GM23338 (cell line): ENCODE measurements around the gene YPEL1. TPM values are rescaled to one million over a fixed set of nuclear protein-coding genes. Genes with fewer than 3 reads are reported as not detected.

Experiments used
- ATAC-seq: fragments of 200-7000 bp; cut with Tn5 transposase; 3 replicates; pipeline ENCODE4 v1.9.1; 2020
- DNase-seq: peaks from one replicate; pipeline ENCODE4 v3.0.0-alpha.2; 2015; ENCODE audit warnings: low spot score
- H2AFZ ChIP-seq: fragments of 200-600 bp; sonication (generic); 2 replicates; pipeline ENCODE4 v1.8.0; 2016; ENCODE audit warnings: antibody characterized with exemption, mild to moderate bottlenecking, moderate library complexity
- H3F3A ChIP-seq: fragments of 200-600 bp; sonication (generic); replicated peaks from 2 replicates; pipeline ENCODE4 v1.8.0; 2017; ENCODE audit warnings: antibody characterized with exemption, mixed run types, low read depth
- H3K27ac ChIP-seq: fragments of 200-600 bp; sonication (generic); 2 replicates; pipeline ENCODE4 v1.6.1; 2016; ENCODE audit warnings: low read depth
- H3K27me3 ChIP-seq: fragments of 200-600 bp; sonication (generic); 2 replicates; pipeline ENCODE4 v1.8.0; 2016; ENCODE audit warnings: mild to moderate bottlenecking, mixed run types, moderate library complexity; ENCODE audit not compliant: insufficient read depth
- H3K36me3 ChIP-seq: fragments of 200-600 bp; sonication (generic); 2 replicates; pipeline ENCODE4 v1.8.0; 2016; ENCODE audit warnings: mild to moderate bottlenecking; ENCODE audit not compliant: insufficient read depth
- H3K4me1 ChIP-seq: fragments of 200-600 bp; sonication (generic); 2 replicates; pipeline ENCODE4 v1.8.0; 2016; ENCODE audit warnings: mild to moderate bottlenecking, moderate library complexity; ENCODE audit not compliant: insufficient read depth
- H3K4me2 ChIP-seq: fragments of 200-600 bp; sonication (generic); 2 replicates; pipeline ENCODE4 v1.7.1; 2017; ENCODE audit warnings: mixed run types
- H3K4me3 ChIP-seq: fragments of 200-600 bp; sonication (generic); 2 replicates; pipeline ENCODE4 v1.6.1; 2016; ENCODE audit warnings: mixed run types
- H3K79me2 ChIP-seq: fragments of 200-600 bp; sonication (generic); replicated peaks from 2 replicates; pipeline ENCODE4 v1.8.0; 2017; ENCODE audit warnings: mild to moderate bottlenecking; ENCODE audit not compliant: insufficient read depth
- H3K9me2 ChIP-seq: fragments of 200-600 bp; sonication (generic); 2 replicates; pipeline ENCODE4 v1.8.0; 2017; ENCODE audit not compliant: insufficient read depth
- H4K20me1 ChIP-seq: fragments of 200-600 bp; sonication (generic); replicated peaks from 2 replicates; pipeline ENCODE4 v1.8.0; 2017; ENCODE audit warnings: mild to moderate bottlenecking; ENCODE audit not compliant: insufficient read depth
- H3K27ac Mint-ChIP-seq: 2 replicates; pipeline ENCODE4 v1.8.0; 2020; ENCODE audit warnings: inconsistent platforms, mild to moderate bottlenecking, moderate library complexity, mixed read lengths
- H3K27me3 Mint-ChIP-seq: 3 replicates; pipeline ENCODE4 v1.8.0; 2022; ENCODE audit warnings: low read depth, mild to moderate bottlenecking, moderate library complexity, mixed read lengths, inconsistent platforms; ENCODE audit not compliant: insufficient read depth, poor library complexity
- H3K36me3 Mint-ChIP-seq: 3 replicates; pipeline ENCODE4 v1.8.0; 2021; ENCODE audit warnings: low read depth, mild to moderate bottlenecking, inconsistent platforms, moderate library complexity, mixed read lengths
- H3K4me1 Mint-ChIP-seq: 3 replicates; pipeline ENCODE4 v1.8.0; 2020; ENCODE audit warnings: mild to moderate bottlenecking, inconsistent platforms, mixed read lengths
- H3K4me3 Mint-ChIP-seq: 3 replicates; pipeline ENCODE4 v1.8.0; 2021; ENCODE audit warnings: moderate library complexity, mild to moderate bottlenecking, inconsistent platforms, mixed read lengths
- H3K9me3 Mint-ChIP-seq: 3 replicates; pipeline ENCODE4 v1.8.0; 2020; ENCODE audit warnings: moderate library complexity, mild to moderate bottlenecking, inconsistent platforms, mixed read lengths
- CREB1 ChIP-seq: fragments of 250-450 bp; sonication (Bioruptor Pico); IDR thresholded peaks from 2 replicates; pipeline ENCODE4 v1.5.0; 2020; ENCODE audit warnings: low read depth, mild to moderate bottlenecking, moderate library complexity
- ETS1 ChIP-seq: IDR thresholded peaks from 2 replicates; pipeline ENCODE4 v1.6.1; 2016; ENCODE audit warnings: antibody characterized with exemption
- EZH2 ChIP-seq: fragments of 200-600 bp; sonication (generic); IDR thresholded peaks from one replicate; pipeline ENCODE4 v1.8.0; 2017; ENCODE audit warnings: antibody characterized with exemption, mild to moderate bottlenecking, low read depth; ENCODE audit not compliant: unreplicated experiment
- EZH2phosphoT487 ChIP-seq: fragments of 200-600 bp; sonication (generic); IDR thresholded peaks from one replicate; pipeline ENCODE4 v1.8.1; 2018; ENCODE audit warnings: antibody characterized with exemption; ENCODE audit not compliant: unreplicated experiment
- JUNB ChIP-seq: IDR thresholded peaks from one replicate; pipeline ENCODE4 v1.6.1; 2016; ENCODE audit warnings: antibody characterized with exemption; ENCODE audit not compliant: unreplicated experiment
- POLR2AphosphoS5 ChIP-seq: IDR thresholded peaks from 2 replicates; pipeline ENCODE4 v1.6.1; 2016; ENCODE audit warnings: antibody characterized with exemption, low read depth
- REST ChIP-seq: IDR thresholded peaks from one replicate; pipeline ENCODE4 v1.6.1; 2018; ENCODE audit warnings: antibody characterized with exemption; ENCODE audit not compliant: unreplicated experiment
- ZNF114 ChIP-seq: fragments of 250-450 bp; sonication (Bioruptor Pico); IDR thresholded peaks from 2 replicates; pipeline ENCODE4 v1.5.0; 2020; ENCODE audit warnings: mild to moderate bottlenecking, moderate library complexity
- ZNF331 ChIP-seq: fragments of 250-450 bp; sonication (Bioruptor Pico); IDR thresholded peaks from 2 replicates; pipeline ENCODE4 v1.5.0; 2020; ENCODE audit warnings: low read depth, mild to moderate bottlenecking, moderate library complexity
- polyA plus RNA-seq: library from polyadenylated mRNA; unstranded; fragments of >200 nt; fragmentation: Nextera tagmentation; extraction: Ambion mirVana; gene quantifications from 2 replicates; pipeline ENCODE4 v1.2.1, GENCODE V29; 2016
- total RNA-seq: library from RNA; depleted of rRNA; stranded (reverse); fragments of >200 nt; shearing (Covaris generic); gene quantifications from 2 replicates; pipeline ENCODE4 v1.2.3, GENCODE V29; 2014
- TF ChIP-seq, protein P1 (sequence below), 2 experiments: fragments of 200-600 bp in 1 of 2; sonication (generic) in 1 of 2; conservative IDR thresholded peaks; 2 replicates each; pipeline versions ENCODE4 v1.5.1 to v1.6.1; 2016 to 2017; ENCODE audit warnings: antibody characterized with exemption in 2 of 2, low read depth in 2 of 2, mild to moderate bottlenecking in 2 of 2, moderate library complexity in 1 of 2

Gene YPEL1
- total and polyA plus RNA-seq, 2 experiments from 2014 or later, result 4.4 to 6.0 TPM

DNA sequence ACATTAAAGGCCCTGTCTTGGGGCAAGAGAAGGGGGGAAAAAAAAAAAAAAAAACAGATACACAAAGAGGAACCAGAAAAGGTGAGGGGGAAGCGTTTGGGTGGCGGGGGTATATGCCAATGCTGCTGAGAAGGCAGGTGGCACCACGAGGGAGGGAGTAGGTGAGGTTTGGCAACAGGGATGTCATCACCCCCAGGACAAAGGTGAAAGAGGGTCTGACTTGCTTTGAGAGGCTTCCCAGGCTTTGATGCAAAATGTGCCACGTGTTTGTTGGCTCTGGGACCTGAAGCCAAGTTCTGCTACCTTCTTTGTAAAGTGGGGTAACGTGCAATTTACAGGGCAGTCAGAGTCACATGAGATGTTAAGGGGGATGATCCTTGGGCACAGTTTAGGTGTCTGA lies 4.1 kb downstream of the YPEL1 start (continued):
- no peak for TF ChIP-seq JUNB
- TF ChIP-seq EZH2phosphoT487, result no peak
- TF ChIP-seq EZH2, result no peak
- TF ChIP-seq POLR2AphosphoS5, result no peak
- no peak for TF ChIP-seq REST

- H2AFZ ChIP-seq, result no peak overlapping the region
- peaks cover 9% of the 10 kb centered on the region; the same call in 1 of the 2 replicates for H3K4me1 ChIP-seq
- no peaks in the 10 kb centered on the region for H3K36me3 ChIP-seq
- DNase-seq, result no peak
- no peak overlapping the region for H3K4me3 ChIP-seq
- Mint-ChIP-seq H3K4me3 (no peak overlapping the region), H3K27me3 (peaks cover 12% of the 10 kb centered on the region), H3K9me3 (no peaks in the 10 kb centered on the region), H3K27ac (no peak overlapping the region), H3K4me1 (peaks cover 14% of the 10 kb centered on the region), H3K36me3 (no peaks in the 10 kb centered on the region)
- H3K79me2 ChIP-seq, result no peaks in the 10 kb centered on the region
- H3K9me2 ChIP-seq, result no peaks in the 10 kb centered on the region
- no peak overlapping the region for H3K4me2 ChIP-seq
- H3K27me3 ChIP-seq, result peaks cover 11% of the 10 kb centered on the region; the same call in 1 of the 2 replicates
- H3K27ac ChIP-seq, result no peak overlapping the region
- H3F3A ChIP-seq, result peaks cover 3% of the 10 kb centered on the region
- ATAC-seq, result no peak
- H4K20me1 ChIP-seq, result no peaks in the 10 kb centered on the region
- TF ChIP-seq ZNF114, result no peak
- TF ChIP-seq, protein P1, sequence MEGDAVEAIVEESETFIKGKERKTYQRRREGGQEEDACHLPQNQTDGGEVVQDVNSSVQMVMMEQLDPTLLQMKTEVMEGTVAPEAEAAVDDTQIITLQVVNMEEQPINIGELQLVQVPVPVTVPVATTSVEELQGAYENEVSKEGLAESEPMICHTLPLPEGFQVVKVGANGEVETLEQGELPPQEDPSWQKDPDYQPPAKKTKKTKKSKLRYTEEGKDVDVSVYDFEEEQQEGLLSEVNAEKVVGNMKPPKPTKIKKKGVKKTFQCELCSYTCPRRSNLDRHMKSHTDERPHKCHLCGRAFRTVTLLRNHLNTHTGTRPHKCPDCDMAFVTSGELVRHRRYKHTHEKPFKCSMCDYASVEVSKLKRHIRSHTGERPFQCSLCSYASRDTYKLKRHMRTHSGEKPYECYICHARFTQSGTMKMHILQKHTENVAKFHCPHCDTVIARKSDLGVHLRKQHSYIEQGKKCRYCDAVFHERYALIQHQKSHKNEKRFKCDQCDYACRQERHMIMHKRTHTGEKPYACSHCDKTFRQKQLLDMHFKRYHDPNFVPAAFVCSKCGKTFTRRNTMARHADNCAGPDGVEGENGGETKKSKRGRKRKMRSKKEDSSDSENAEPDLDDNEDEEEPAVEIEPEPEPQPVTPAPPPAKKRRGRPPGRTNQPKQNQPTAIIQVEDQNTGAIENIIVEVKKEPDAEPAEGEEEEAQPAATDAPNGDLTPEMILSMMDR (conservative IDR thresholded peaks at IDR 0.05; ENCODE audit: low read depth in 2 of 2), result no peak
- no peak for TF ChIP-seq CREB1 (CRISPR knock-in tag)
- TF ChIP-seq EZH2phosphoT487, result no peak
- TF ChIP-seq REST, result no peak
- no peak for TF ChIP-seq ZNF331
- TF ChIP-seq JUNB, result no peak
- no peak for TF ChIP-seq EZH2
- TF ChIP-seq ETS1, result no peak
Measured at GRCh38 chr22:21730535-21731308, 4.9 kb downstream of the YPEL1 start.
